GM19328 (cell line): ENCODE data around the gene NME7.
"Not testable (repeated sequence)": the region's sequence is repeated elsewhere in the genome, so short reads cannot be mapped to it uniquely, and the experiment has no call there.

Experiments used
- ATAC-seq: cut with Tn5 transposase; IDR thresholded peaks from one replicate; pipeline ENCODE4 v1.9.1; 2021; ENCODE audit warnings: mild to moderate bottlenecking, moderate library complexity; ENCODE audit not compliant: unreplicated experiment

The NME7 gene

GRCh38 chr1:169307176-169307575 lies 60.4 kb downstream of the NME7 start:
- no peak for ATAC-seq

GRCh38 chr1:169305948-169306347 lies 61.6 kb downstream of the NME7 start:
- no peak for ATAC-seq

- ATAC-seq: no peak
Measured at GRCh38 chr1:169305356-169305755, 62.2 kb downstream of the NME7 start.

- ATAC-seq: no peak
Measured at GRCh38 chr1:169300854-169301253, 66.7 kb downstream of the NME7 start.

- no peak for ATAC-seq
Measured at GRCh38 chr1:169298441-169298840, 69.2 kb downstream of the NME7 start.

- ATAC-seq: no peak
Measured at GRCh38 chr1:169295846-169296245, 71.8 kb downstream of the NME7 start.

GRCh38 chr1:169295425-169295824 lies 72.2 kb downstream of the NME7 start:
- ATAC-seq: no peak

GRCh38 chr1:169289016-169289415 lies 78.6 kb downstream of the NME7 start:
- ATAC-seq: no peak

GRCh38 chr1:169288011-169288414 lies 79.6 kb downstream of the NME7 start:
- no peak for ATAC-seq

GRCh38 chr1:169287280-169287679 lies 80.3 kb downstream of the NME7 start:
- no peak for ATAC-seq

- ATAC-seq: not testable (repeated sequence)
Measured at GRCh38 chr1:169281562-169281961, 86.0 kb downstream of the NME7 start.

- no peak for ATAC-seq
Measured at GRCh38 chr1:169271098-169271497, 96.5 kb downstream of the NME7 start.

- ATAC-seq: no peak
Measured at GRCh38 chr1:169266133-169266532, 101.5 kb downstream of the NME7 start.

GRCh38 chr1:169263059-169263458 lies 104.5 kb downstream of the NME7 start:
- no peak for ATAC-seq

GRCh38 chr1:169261884-169262283 lies 105.7 kb downstream of the NME7 start:
- ATAC-seq: no peak

- no peak for ATAC-seq
Measured at GRCh38 chr1:169260478-169261151, 107.0 kb downstream of the NME7 start.

GRCh38 chr1:169259816-169260215 lies 107.8 kb downstream of the NME7 start:
- no peak for ATAC-seq

GRCh38 chr1:169250795-169251194 lies 116.8 kb downstream of the NME7 start:
- ATAC-seq: no peak

- no peak for ATAC-seq
Measured at GRCh38 chr1:169250022-169250421, 117.6 kb downstream of the NME7 start.

GRCh38 chr1:169249611-169250010 lies 118.0 kb downstream of the NME7 start:
- ATAC-seq: no peak

- ATAC-seq: no peak
Measured at GRCh38 chr1:169245706-169246105, 121.9 kb downstream of the NME7 start.

GRCh38 chr1:169240449-169241232 lies 127.0 kb downstream of the NME7 start:
- no peak for ATAC-seq
